IPS-20b (cell line): ENCODE results near the gene SH3GL1.

Experiments
- H3K27ac ChIP-seq: one replicate; pipeline ENCODE4 v1.5.1; 2013; ENCODE audit warnings: low read length
- H3K27me3 ChIP-seq: 2 replicates; pipeline ENCODE4 v1.6.1; 2013; ENCODE audit warnings: mild to moderate bottlenecking, low read length, inconsistent platforms; ENCODE audit not compliant: insufficient read depth
- H3K36me3 ChIP-seq: 2 replicates; pipeline ENCODE4 v1.6.1; 2013; ENCODE audit warnings: low read depth, mild to moderate bottlenecking, inconsistent platforms, low read length, moderate library complexity; ENCODE audit not compliant: insufficient read depth
- H3K4me1 ChIP-seq: 2 replicates; pipeline ENCODE4 v1.6.1; 2013; ENCODE audit warnings: mild to moderate bottlenecking, control low read depth, inconsistent platforms, low read length, moderate library complexity; ENCODE audit not compliant: insufficient read depth
- H3K4me3 ChIP-seq: 2 replicates; pipeline ENCODE4 v1.5.1; 2013; ENCODE audit warnings: mild to moderate bottlenecking, low read length, inconsistent platforms
- H3K9ac ChIP-seq: 2 replicates; pipeline ENCODE4 v1.6.1; 2013; ENCODE audit warnings: low read depth, mild to moderate bottlenecking, inconsistent platforms, low read length, moderate library complexity
- H3K9me3 ChIP-seq: 2 replicates; pipeline ENCODE4 v1.6.1; 2013; ENCODE audit warnings: mild to moderate bottlenecking, low read depth, low read length, inconsistent platforms; ENCODE audit not compliant: insufficient read depth

Gene SH3GL1

GRCh38 chr19:4369888-4370260 lies 30.5 kb downstream of the SH3GL1 start:
- no peaks in the 10 kb centered on the region for H3K9me3 ChIP-seq

GRCh38 chr19:4369109-4369887 lies 31.0 kb downstream of the SH3GL1 start:
- Histone ChIP-seq H3K36me3 (peaks cover 5% of the 10 kb centered on the region; the same call in 1 of the 2 replicates), H3K4me1 (peaks cover 12% of the 10 kb centered on the region), H3K9ac (peak overlapping the region; percentile 8; the same call in 1 of the 2 replicates), H3K4me3 (no peak overlapping the region), H3K27ac (no peak overlapping the region), H3K9me3 (no peaks in the 10 kb centered on the region), H3K27me3 (no peaks in the 10 kb centered on the region)

More at GRCh38 chr19:4369888-4370260, 30.5 kb downstream of the SH3GL1 start:
- Histone ChIP-seq H3K27ac (no peak overlapping the region), H3K4me3 (no peak overlapping the region), H3K27me3 (no peaks in the 10 kb centered on the region), H3K9ac (peak overlapping the region; percentile 8; the same call in 1 of the 2 replicates), H3K4me1 (peaks cover 17% of the 10 kb centered on the region), H3K36me3 (peaks cover 5% of the 10 kb centered on the region; the same call in 1 of the 2 replicates)

- H3K27me3 ChIP-seq: no peaks in the 10 kb centered on the region
- no peak overlapping the region for H3K27ac ChIP-seq
- no peaks in the 10 kb centered on the region for H3K9me3 ChIP-seq
- no peak overlapping the region for H3K9ac ChIP-seq
- H3K4me3 ChIP-seq: no peak overlapping the region
- peaks cover 7% of the 10 kb centered on the region; the same call in 1 of the 2 replicates for H3K4me1 ChIP-seq
- peaks cover 13% of the 10 kb centered on the region; the same call in 1 of the 2 replicates for H3K36me3 ChIP-seq
Measured at GRCh38 chr19:4368128-4368820, 32.1 kb downstream of the SH3GL1 start.

GRCh38 chr19:4367781-4368127 lies 32.6 kb downstream of the SH3GL1 start:
- H3K36me3 ChIP-seq: peaks cover 18% of the 10 kb centered on the region; the same call in 1 of the 2 replicates
- H3K27me3 ChIP-seq: no peaks in the 10 kb centered on the region
- H3K4me3 ChIP-seq: no peak overlapping the region
- H3K27ac ChIP-seq: no peak overlapping the region
- H3K9ac ChIP-seq: no peak overlapping the region
- H3K9me3 ChIP-seq: no peaks in the 10 kb centered on the region
- H3K4me1 ChIP-seq: peaks cover 7% of the 10 kb centered on the region; the same call in 1 of the 2 replicates

GRCh38 chr19:4367336-4367723 lies 33.0 kb downstream of the SH3GL1 start:
- no peak overlapping the region for H3K9ac ChIP-seq
- H3K9me3 ChIP-seq: no peaks in the 10 kb centered on the region
- peaks cover 7% of the 10 kb centered on the region; the same call in 1 of the 2 replicates for H3K4me1 ChIP-seq
- H3K27ac ChIP-seq: no peak overlapping the region
- H3K4me3 ChIP-seq: no peak overlapping the region
- no peaks in the 10 kb centered on the region for H3K27me3 ChIP-seq
- H3K36me3 ChIP-seq: peaks cover 20% of the 10 kb centered on the region

- Histone ChIP-seq H3K36me3 (peaks cover 26% of the 10 kb centered on the region), H3K9me3 (no peaks in the 10 kb centered on the region), H3K27me3 (no peaks in the 10 kb centered on the region), H3K4me1 (peaks cover 7% of the 10 kb centered on the region; the same call in 1 of the 2 replicates), H3K9ac (no peak overlapping the region), H3K27ac (no peak overlapping the region), H3K4me3 (no peak overlapping the region)
Measured at GRCh38 chr19:4366666-4367335, 33.5 kb downstream of the SH3GL1 start.

GRCh38 chr19:4365791-4366665 lies 34.3 kb downstream of the SH3GL1 start:
- Histone ChIP-seq H3K36me3 (peaks cover 31% of the 10 kb centered on the region), H3K4me1 (peaks cover 7% of the 10 kb centered on the region; the same call in 1 of the 2 replicates), H3K4me3 (no peak overlapping the region), H3K27ac (no peak overlapping the region), H3K27me3 (no peaks in the 10 kb centered on the region), H3K9ac (no peak overlapping the region; the same call in 1 of the 2 replicates), H3K9me3 (no peaks in the 10 kb centered on the region)

- H3K4me3 ChIP-seq: no peak overlapping the region
- peaks cover 7% of the 10 kb centered on the region; the same call in 1 of the 2 replicates for H3K4me1 ChIP-seq
- H3K27me3 ChIP-seq: no peaks in the 10 kb centered on the region
- no peak overlapping the region; the same call in 1 of the 2 replicates for H3K9ac ChIP-seq
- peaks cover 38% of the 10 kb centered on the region for H3K36me3 ChIP-seq
- no peak overlapping the region for H3K27ac ChIP-seq
- no peaks in the 10 kb centered on the region for H3K9me3 ChIP-seq
Measured at GRCh38 chr19:4365341-4365740, 35.0 kb downstream of the SH3GL1 start.

- Histone ChIP-seq H3K4me1 (0 out of 2 replicates have a peak, but pooled peaks cover 4% of the 10 kb centered on the region), H3K9ac (no peak overlapping the region), H3K27me3 (no peaks in the 10 kb centered on the region), H3K4me3 (no peak overlapping the region), H3K36me3 (peaks cover 45% of the 10 kb centered on the region), H3K27ac (no peak overlapping the region), H3K9me3 (no peaks in the 10 kb centered on the region)
Measured at GRCh38 chr19:4363571-4364304, 36.6 kb downstream of the SH3GL1 start.

- H3K27ac ChIP-seq: no peak overlapping the region
- H3K9ac ChIP-seq: no peak overlapping the region
- peaks cover 49% of the 10 kb centered on the region for H3K36me3 ChIP-seq
- no peaks in the 10 kb centered on the region for H3K4me1 ChIP-seq
- no peaks in the 10 kb centered on the region for H3K9me3 ChIP-seq
- H3K4me3 ChIP-seq: no peak overlapping the region
- no peaks in the 10 kb centered on the region for H3K27me3 ChIP-seq
Measured at GRCh38 chr19:4362831-4363545, 37.4 kb downstream of the SH3GL1 start.
